HepG2 (cell line): Measurements from ENCODE around the gene JAGN1. TPM values are rescaled to one million over a fixed set of nuclear protein-coding genes. Genes with fewer than 3 reads are reported as not detected.
"Not testable (repeated sequence)": the region's sequence is repeated elsewhere in the genome, so short reads cannot be mapped to it uniquely, and the experiment has no call there.

Experiments
- CBX5 ChIP-seq: sonication (generic); formaldehyde crosslinking; IDR thresholded peaks from 2 replicates; pipeline ENCODE4 v1.4.0; 2020; ENCODE audit warnings: missing genetic modification reagents, borderline replicate concordance
- HDAC1 ChIP-seq: sonication (generic); formaldehyde crosslinking; IDR thresholded peaks from 2 replicates; pipeline ENCODE4 v1.5.1; 2020; ENCODE audit warnings: mild to moderate bottlenecking, missing genetic modification reagents
- HNF4A ChIP-seq: sonication (generic); formaldehyde crosslinking; IDR thresholded peaks from 2 replicates; pipeline ENCODE4 v1.4.0; 2020; ENCODE audit warnings: missing genetic modification reagents
- HOXA3 ChIP-seq: sonication (generic); formaldehyde crosslinking; IDR thresholded peaks from 2 replicates; pipeline ENCODE4 v1.5.0; 2020; ENCODE audit warnings: missing genetic modification reagents
- HOXD1 ChIP-seq: sonication (generic); formaldehyde crosslinking; IDR thresholded peaks from 2 replicates; pipeline ENCODE4 v1.5.0; 2020; ENCODE audit warnings: missing genetic modification reagents
- ISL2 ChIP-seq: sonication (generic); formaldehyde crosslinking; IDR thresholded peaks from 2 replicates; pipeline ENCODE4 v1.5.0; 2020; ENCODE audit warnings: missing genetic modification reagents
- NKX3-1 ChIP-seq: sonication (generic); formaldehyde crosslinking; IDR thresholded peaks from 2 replicates; pipeline ENCODE4 v1.5.0; 2020; ENCODE audit warnings: missing genetic modification reagents
- NR2F1 ChIP-seq, 2 experiments: fragments of 450-650 bp in 1 of 2; formaldehyde crosslinking in 1 of 2; IDR thresholded peaks; 2 replicates each; pipeline versions ENCODE4 v1.5.0 to v1.6.1; 2016 to 2020; ENCODE audit warnings: mild to moderate bottlenecking in 1 of 2, missing compliant biosample characterization in 1 of 2, missing genetic modification reagents in 1 of 2, moderate library complexity in 1 of 2
- PHF21A ChIP-seq: sonication (generic); formaldehyde crosslinking; IDR thresholded peaks from 2 replicates; pipeline ENCODE4 v1.5.0; 2020; ENCODE audit warnings: mild to moderate bottlenecking, missing genetic modification reagents
- PITX1 ChIP-seq: sonication (generic); formaldehyde crosslinking; IDR thresholded peaks from 2 replicates; pipeline ENCODE4 v1.5.1; 2020; ENCODE audit warnings: mild to moderate bottlenecking, missing genetic modification reagents
- RARA ChIP-seq: IDR thresholded peaks from 2 replicates; pipeline ENCODE4 v1.6.1; 2016; ENCODE audit warnings: missing genetic modification reagents, missing compliant biosample characterization
- SIX1 ChIP-seq: sonication (generic); formaldehyde crosslinking; IDR thresholded peaks from 2 replicates; pipeline ENCODE4 v1.4.0; 2020; ENCODE audit warnings: missing genetic modification reagents, borderline replicate concordance
- SMC3 ChIP-seq: IDR thresholded peaks from 2 replicates; pipeline ENCODE4 v1.6.1; 2011; ENCODE audit warnings: low read length, improper control_type of control experiment
- SNAPC2 ChIP-seq: sonication (generic); formaldehyde crosslinking; IDR thresholded peaks from 2 replicates; pipeline ENCODE4 v1.8.1; 2022; ENCODE audit warnings: mild to moderate bottlenecking, missing genetic modification reagents
- SP5 ChIP-seq: IDR thresholded peaks from 2 replicates; pipeline ENCODE4 v1.6.1; 2016; ENCODE audit warnings: low read depth, borderline replicate concordance
- TARDBP ChIP-seq: sonication (generic); formaldehyde crosslinking; IDR thresholded peaks from 2 replicates; pipeline ENCODE4 v1.8.0; 2022; ENCODE audit warnings: mild to moderate bottlenecking, missing genetic modification reagents
- TBX3 ChIP-seq: fragments of 450-650 bp; IDR thresholded peaks from 2 replicates; pipeline ENCODE4 v1.6.1; 2017; ENCODE audit warnings: antibody characterized with exemption, mild to moderate bottlenecking, inconsistent platforms, borderline replicate concordance
- TCF12 ChIP-seq, 2 experiments: fragments of 450-650 bp in 1 of 2; sonication (generic) in 1 of 2; formaldehyde crosslinking in 1 of 2; IDR thresholded peaks; 2 replicates each; pipeline versions ENCODE4 v1.6.1 to v1.8.0; 2017 to 2022; ENCODE audit warnings: antibody characterized with exemption in 1 of 2, mild to moderate bottlenecking in 1 of 2, missing genetic modification reagents in 1 of 2, moderate library complexity in 1 of 2
- TRIM24 ChIP-seq: sonication (generic); formaldehyde crosslinking; IDR thresholded peaks from 2 replicates; pipeline ENCODE4 v1.8.0; 2022; ENCODE audit warnings: mild to moderate bottlenecking, missing genetic modification reagents
- ZFP1 ChIP-seq: IDR thresholded peaks from 2 replicates; pipeline ENCODE4 v1.6.1; 2016
- ZMYM2 ChIP-seq: sonication (generic); formaldehyde crosslinking; IDR thresholded peaks from 2 replicates; pipeline ENCODE4 v1.8.0; 2022; ENCODE audit warnings: mild to moderate bottlenecking, missing genetic modification reagents
- ZMYM3 ChIP-seq: sonication (generic); formaldehyde crosslinking; IDR thresholded peaks from 2 replicates; pipeline ENCODE4 v1.5.1; 2020; ENCODE audit warnings: mild to moderate bottlenecking, missing genetic modification reagents
- ZNF205 ChIP-seq: IDR thresholded peaks from 2 replicates; pipeline ENCODE4 v1.6.1; 2018; ENCODE audit warnings: missing biosample characterization, missing genetic modification reagents
- ZNF282 ChIP-seq: fragments of 450-650 bp; IDR thresholded peaks from 2 replicates; pipeline ENCODE4 v1.6.1; 2018; ENCODE audit not compliant: partially characterized antibody
- ZNF3 ChIP-seq: IDR thresholded peaks from 2 replicates; pipeline ENCODE4 v1.7.0; 2017; ENCODE audit warnings: inconsistent platforms
- ZNF543 ChIP-seq: sonication (generic); formaldehyde crosslinking; IDR thresholded peaks from 2 replicates; pipeline ENCODE4 v1.4.0; 2020; ENCODE audit warnings: mild to moderate bottlenecking, missing genetic modification reagents
- ZNF556 ChIP-seq: sonication (generic); formaldehyde crosslinking; IDR thresholded peaks from 2 replicates; pipeline ENCODE4 v1.4.0; 2020; ENCODE audit warnings: mild to moderate bottlenecking, missing genetic modification reagents, borderline replicate concordance
- ZNF589 ChIP-seq: sonication (generic); formaldehyde crosslinking; conservative IDR thresholded peaks from 2 replicates; pipeline ENCODE4 v1.8.0; 2022; ENCODE audit warnings: mild to moderate bottlenecking, moderate library complexity, missing genetic modification reagents
- ZNF746 ChIP-seq: sonication (generic); formaldehyde crosslinking; IDR thresholded peaks from 2 replicates; pipeline ENCODE4 v1.8.0; 2022; ENCODE audit warnings: mild to moderate bottlenecking, missing genetic modification reagents
- polyA plus RNA-seq, 8 experiments: library from polyadenylated mRNA; depleted of rRNA in 3 of 8; stranded (reverse) in 7 of 8; unstranded in 1 of 8; fragments of >200 nt; fragmentation: Illumina TruSeq in 4 of 8; extraction: Trizol in 4 of 8; gene quantifications; 2 replicates each; pipeline versions ENCODE4 v1.2.1 to v1.2.3, GENCODE V29; 2011 to 2016; ENCODE audit warnings: low read depth in 4 of 8, missing spikeins in 1 of 8, mixed read lengths in 1 of 8; ENCODE audit not compliant: insufficient read depth in 1 of 8
- total RNA-seq, 5 experiments: library from RNA; depleted of rRNA; stranded (reverse); fragments of >200 nt; fragmentation: Illumina TruSeq; extraction: Trizol; gene quantifications; 2 replicates each; pipeline ENCODE4 v1.2.3, GENCODE V29; 2016; ENCODE audit warnings: low read depth in 1 of 5
- TF ChIP-seq, protein P1 (sequence below): sonication (generic); formaldehyde crosslinking; conservative IDR thresholded peaks from 2 replicates; pipeline ENCODE4 v1.4.0; 2020; ENCODE audit warnings: missing genetic modification reagents
- TF ChIP-seq, protein P2 (sequence below): sonication (generic); formaldehyde crosslinking; IDR thresholded peaks from 2 replicates; pipeline ENCODE4 v1.4.0; 2020; ENCODE audit warnings: missing genetic modification reagents

Gene JAGN1
- total and polyA plus RNA-seq, 2 of the 13 experiments (the other 11 are each of a cell fraction or from before 2014, with no cell fraction given) = 49.9 to 50.9 TPM

DNA sequence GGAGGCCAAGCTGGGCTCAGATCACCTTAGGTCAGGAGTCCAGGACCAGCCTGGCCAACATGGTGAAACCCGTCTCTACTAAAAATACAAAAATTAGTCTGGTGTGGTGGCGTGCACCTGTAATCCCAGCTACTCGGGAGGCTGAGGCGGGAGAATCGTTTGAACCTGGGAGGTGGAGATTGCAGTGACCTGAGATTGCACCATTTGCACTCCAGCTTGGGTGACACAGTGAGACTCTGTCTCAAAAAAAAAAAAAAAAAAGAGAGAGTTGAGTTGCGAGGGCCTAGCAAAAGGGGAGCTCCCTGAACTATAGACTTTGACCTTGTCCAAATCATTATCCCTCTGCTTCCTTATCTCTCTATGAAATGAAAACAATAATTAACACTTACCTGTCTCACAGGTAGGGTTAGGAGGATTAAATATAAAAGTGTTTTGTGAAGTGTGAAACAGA is 10.6 kb downstream of the JAGN1 start (continued):
- TF ChIP-seq TBX3 = peak; percentile 83; the same call in 1 of the 2 replicates
- TF ChIP-seq TRIM24 = peak; percentile 79; the same call in 1 of the 2 replicates
- peak; percentile 99 for TF ChIP-seq ZMYM2 (CRISPR knock-in tag)
- peak; percentile 85 for TF ChIP-seq ZFP1 (CRISPR knock-in tag)
- TF ChIP-seq NKX3-1 (CRISPR knock-in tag) = 0 out of 2 replicates have a peak, but pooled peaks have one; percentile 50
- peak; percentile 80 for TF ChIP-seq ZNF282
- peak; percentile 39; the same call in 1 of the 2 replicates for TF ChIP-seq SNAPC2
- peak; percentile 42; the same call in 1 of the 2 replicates for TF ChIP-seq SIX1
- TF ChIP-seq SP5 = peak; percentile 61; the same call in 1 of the 2 replicates
- peak; percentile 44; the same call in 1 of the 2 replicates for TF ChIP-seq HOXA3 (CRISPR knock-in tag)
- TF ChIP-seq, protein P1, sequence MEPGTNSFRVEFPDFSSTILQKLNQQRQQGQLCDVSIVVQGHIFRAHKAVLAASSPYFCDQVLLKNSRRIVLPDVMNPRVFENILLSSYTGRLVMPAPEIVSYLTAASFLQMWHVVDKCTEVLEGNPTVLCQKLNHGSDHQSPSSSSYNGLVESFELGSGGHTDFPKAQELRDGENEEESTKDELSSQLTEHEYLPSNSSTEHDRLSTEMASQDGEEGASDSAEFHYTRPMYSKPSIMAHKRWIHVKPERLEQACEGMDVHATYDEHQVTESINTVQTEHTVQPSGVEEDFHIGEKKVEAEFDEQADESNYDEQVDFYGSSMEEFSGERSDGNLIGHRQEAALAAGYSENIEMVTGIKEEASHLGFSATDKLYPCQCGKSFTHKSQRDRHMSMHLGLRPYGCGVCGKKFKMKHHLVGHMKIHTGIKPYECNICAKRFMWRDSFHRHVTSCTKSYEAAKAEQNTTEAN (CRISPR knock-in tag) = 0 out of 2 replicates have a peak, but pooled peaks have one; percentile 21
- TF ChIP-seq ZNF589 (CRISPR knock-in tag) = 0 out of 2 replicates have a peak, but pooled peaks have one; percentile 12
- TF ChIP-seq ZNF556 (CRISPR knock-in tag) = peak; percentile 34; the same call in 1 of the 2 replicates
- TF ChIP-seq PHF21A = peak; percentile 57
- TF ChIP-seq TCF12 (IDR thresholded peaks at IDR 0.05) = not testable (repeated sequence)
- peak; percentile 81; the same call in 1 of the 2 replicates for TF ChIP-seq TCF12 (CRISPR knock-in tag; IDR thresholded peaks at IDR 0.05)
- peak; percentile 79; the same call in 1 of the 2 replicates for TF ChIP-seq CBX5 (CRISPR knock-in tag)
- TF ChIP-seq ZNF543 (CRISPR knock-in tag) = 0 out of 2 replicates have a peak, but pooled peaks have one; percentile 31
- peak; percentile 85 for TF ChIP-seq ZNF746 (CRISPR knock-in tag)
- TF ChIP-seq RARA (CRISPR knock-in tag) = peak; percentile 81
- TF ChIP-seq, protein P2, sequence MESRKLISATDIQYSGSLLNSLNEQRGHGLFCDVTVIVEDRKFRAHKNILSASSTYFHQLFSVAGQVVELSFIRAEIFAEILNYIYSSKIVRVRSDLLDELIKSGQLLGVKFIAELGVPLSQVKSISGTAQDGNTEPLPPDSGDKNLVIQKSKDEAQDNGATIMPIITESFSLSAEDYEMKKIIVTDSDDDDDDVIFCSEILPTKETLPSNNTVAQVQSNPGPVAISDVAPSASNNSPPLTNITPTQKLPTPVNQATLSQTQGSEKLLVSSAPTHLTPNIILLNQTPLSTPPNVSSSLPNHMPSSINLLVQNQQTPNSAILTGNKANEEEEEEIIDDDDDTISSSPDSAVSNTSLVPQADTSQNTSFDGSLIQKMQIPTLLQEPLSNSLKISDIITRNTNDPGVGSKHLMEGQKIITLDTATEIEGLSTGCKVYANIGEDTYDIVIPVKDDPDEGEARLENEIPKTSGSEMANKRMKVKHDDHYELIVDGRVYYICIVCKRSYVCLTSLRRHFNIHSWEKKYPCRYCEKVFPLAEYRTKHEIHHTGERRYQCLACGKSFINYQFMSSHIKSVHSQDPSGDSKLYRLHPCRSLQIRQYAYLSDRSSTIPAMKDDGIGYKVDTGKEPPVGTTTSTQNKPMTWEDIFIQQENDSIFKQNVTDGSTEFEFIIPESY (CRISPR knock-in tag) = peak; percentile 76; the same call in 1 of the 2 replicates
- peak; percentile 19; the same call in 1 of the 2 replicates for TF ChIP-seq SMC3
- 0 out of 2 replicates have a peak, but pooled peaks have one; percentile 13 for TF ChIP-seq ZNF205 (CRISPR knock-in tag)
- peak; percentile 90 for TF ChIP-seq HNF4A (CRISPR knock-in tag)
- TF ChIP-seq HDAC1 (CRISPR knock-in tag) = peak; percentile 88
- TF ChIP-seq ZMYM3 (CRISPR knock-in tag) = peak; percentile 100
- peak; percentile 56; the same call in 1 of the 2 replicates for TF ChIP-seq ISL2
- peak; percentile 46; the same call in 1 of the 2 replicates for TF ChIP-seq PITX1 (CRISPR knock-in tag)
- TF ChIP-seq NR2F1 (CRISPR knock-in tag; IDR thresholded peaks at IDR 0.05) = peak; percentile 85 to 93
- peak; percentile 49; the same call in 1 of the 2 replicates for TF ChIP-seq HOXD1 (CRISPR knock-in tag)
- TF ChIP-seq TARDBP (CRISPR knock-in tag) = peak; percentile 37; the same call in 1 of the 2 replicates
- TF ChIP-seq ZNF3 = peak; percentile 76; the same call in 1 of the 2 replicates
